ENCODE measurements around the gene RSPH3. TPM values are rescaled to one million over a fixed set of nuclear protein-coding genes. Genes with fewer than 3 reads are reported as not detected.

The RSPH3 gene
- total and polyA plus RNA-seq, 4 donors: 4.4 to 16.8 (median 9.7) TPM

DNA sequence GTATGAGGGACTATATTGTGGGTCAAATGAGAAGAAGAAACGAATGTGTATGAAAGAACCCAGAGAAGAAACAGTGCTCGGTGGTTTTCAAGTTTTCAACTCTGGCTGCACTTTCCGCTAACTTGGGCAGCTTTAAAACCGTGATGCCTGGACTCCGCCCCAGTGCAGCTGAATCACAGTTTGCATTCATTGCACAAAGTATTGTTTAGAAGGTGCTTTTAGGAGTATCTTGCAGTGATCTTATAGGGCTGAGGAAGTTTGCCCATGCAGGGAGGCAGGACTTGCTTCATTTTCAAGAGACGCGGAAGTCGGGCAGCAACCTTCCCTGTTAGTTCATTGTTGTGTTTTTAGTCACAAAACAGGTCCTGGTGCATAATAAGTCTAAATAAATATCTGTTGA lies 52.7 kb downstream of the RSPH3 start:
- Histone ChIP-seq H3K9me3 (ENCODE audit: control insufficient read depth in 4 of 4, insufficient read depth in 3 of 4, low read length in 3 of 4) (no peaks in the 10 kb centered on the region), H3K9ac (ENCODE audit: insufficient read depth in 1 of 2, low read length in 2 of 2) (no peak overlapping the region), H3K27me3 (ENCODE audit: control insufficient read depth in 3 of 3, insufficient read depth in 3 of 3, low read length in 2 of 3) (no peaks in the 10 kb centered on the region), H3K36me3 (ENCODE audit: control insufficient read depth in 4 of 4, insufficient read depth in 4 of 4, low read length in 4 of 4) (no peaks in the 10 kb centered on the region), H3K27ac (ENCODE audit: low read depth in 1 of 2, low read length in 1 of 2) (no peak overlapping the region), H3K4me3 (no peak overlapping the region), H3K4me1 (ENCODE audit: control insufficient read depth in 5 of 5, insufficient read depth in 5 of 5, low read length in 5 of 5) (no peaks in the 10 kb centered on the region)
- WGBS, 2 donors: 92 to 94% methylated on average over 8 of the region's 8 CpGs
- TF ChIP-seq, protein P1, sequence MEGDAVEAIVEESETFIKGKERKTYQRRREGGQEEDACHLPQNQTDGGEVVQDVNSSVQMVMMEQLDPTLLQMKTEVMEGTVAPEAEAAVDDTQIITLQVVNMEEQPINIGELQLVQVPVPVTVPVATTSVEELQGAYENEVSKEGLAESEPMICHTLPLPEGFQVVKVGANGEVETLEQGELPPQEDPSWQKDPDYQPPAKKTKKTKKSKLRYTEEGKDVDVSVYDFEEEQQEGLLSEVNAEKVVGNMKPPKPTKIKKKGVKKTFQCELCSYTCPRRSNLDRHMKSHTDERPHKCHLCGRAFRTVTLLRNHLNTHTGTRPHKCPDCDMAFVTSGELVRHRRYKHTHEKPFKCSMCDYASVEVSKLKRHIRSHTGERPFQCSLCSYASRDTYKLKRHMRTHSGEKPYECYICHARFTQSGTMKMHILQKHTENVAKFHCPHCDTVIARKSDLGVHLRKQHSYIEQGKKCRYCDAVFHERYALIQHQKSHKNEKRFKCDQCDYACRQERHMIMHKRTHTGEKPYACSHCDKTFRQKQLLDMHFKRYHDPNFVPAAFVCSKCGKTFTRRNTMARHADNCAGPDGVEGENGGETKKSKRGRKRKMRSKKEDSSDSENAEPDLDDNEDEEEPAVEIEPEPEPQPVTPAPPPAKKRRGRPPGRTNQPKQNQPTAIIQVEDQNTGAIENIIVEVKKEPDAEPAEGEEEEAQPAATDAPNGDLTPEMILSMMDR (IDR thresholded peaks at IDR 0.05; ENCODE audit: control extremely low read depth, extremely low read depth): no peak
- no peak for ATAC-seq (ENCODE audit: insufficient read depth, low FRiP score)
- DNase-seq: no peak

DNA sequence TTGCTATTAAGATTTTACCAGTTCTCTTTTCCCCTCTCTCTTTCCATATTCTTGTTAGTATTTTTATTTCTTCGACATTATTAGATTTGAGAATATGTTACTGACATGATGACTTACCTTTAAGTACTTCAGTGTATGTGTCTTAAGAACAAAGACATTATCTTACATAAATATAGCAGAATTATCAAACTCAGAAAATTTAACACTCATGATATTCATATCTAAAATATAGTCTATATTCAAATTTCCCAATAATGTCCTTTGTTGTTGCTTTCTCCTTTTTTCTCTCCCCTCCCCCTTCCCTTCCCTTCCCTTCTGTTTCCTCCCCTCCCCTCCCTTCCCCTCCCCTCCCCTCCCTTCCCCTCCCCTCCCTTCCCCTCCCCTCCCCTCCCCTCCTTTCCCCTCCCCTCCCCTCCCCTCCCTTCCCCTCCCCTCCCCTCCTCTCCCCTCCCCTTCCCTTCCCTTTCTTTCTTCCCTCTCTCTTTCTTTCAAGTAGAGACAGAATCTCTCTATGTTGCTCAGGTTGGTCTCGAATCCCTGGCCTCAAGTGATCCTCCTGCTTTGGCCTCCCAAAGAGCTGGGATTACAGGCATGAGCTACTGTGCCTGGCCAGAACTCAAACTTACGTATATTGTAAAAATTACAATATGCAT lies 56.5 kb downstream of the RSPH3 start:
- DNase-seq (no peak), ATAC-seq (ENCODE audit: insufficient read depth, low FRiP score) (no peak)
- Histone ChIP-seq H3K36me3 (ENCODE audit: control insufficient read depth in 4 of 4, insufficient read depth in 4 of 4, low read length in 4 of 4) (no peaks in the 10 kb centered on the region), H3K4me3 (no peak overlapping the region), H3K27me3 (ENCODE audit: control insufficient read depth in 3 of 3, insufficient read depth in 3 of 3, low read length in 2 of 3) (peaks cover 0 to 2% (median 0%) of the 10 kb centered on the region in 3 donors), H3K27ac (ENCODE audit: low read depth in 1 of 2, low read length in 1 of 2) (no peak overlapping the region), H3K9ac (ENCODE audit: insufficient read depth in 1 of 2, low read length in 2 of 2) (no peak overlapping the region), H3K4me1 (ENCODE audit: control insufficient read depth in 5 of 5, insufficient read depth in 5 of 5, low read length in 5 of 5) (peaks cover 0 to 11% (median 0%) of the 10 kb centered on the region in 5 donors), H3K9me3 (ENCODE audit: control insufficient read depth in 4 of 4, insufficient read depth in 3 of 4, low read length in 3 of 4) (no peaks in the 10 kb centered on the region)
- TF ChIP-seq, protein P1 (IDR thresholded peaks at IDR 0.05; ENCODE audit: control extremely low read depth, extremely low read depth): no peak
- WGBS, 2 donors: 94 to 95% methylated on average over 3 of the region's 3 CpGs

DNA sequence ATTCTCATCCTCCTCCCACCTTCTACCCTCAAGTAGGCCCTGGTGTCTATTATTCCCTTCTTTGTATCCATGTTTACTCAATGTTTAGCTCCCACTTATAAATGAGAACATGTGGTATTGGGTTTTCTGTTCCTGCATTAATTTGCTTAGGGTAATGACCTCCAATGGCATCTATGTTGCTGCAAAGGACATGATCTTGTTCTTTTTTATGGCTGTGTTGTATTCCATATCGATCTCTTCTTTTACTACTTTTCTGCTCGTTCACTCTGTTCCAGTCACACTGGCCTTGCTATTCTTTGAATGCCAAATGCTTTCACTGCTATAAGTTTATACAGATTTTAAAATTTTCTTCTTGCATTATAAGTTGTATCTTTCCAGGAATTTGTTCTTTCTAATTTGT lies 57.7 kb downstream of the RSPH3 start:
- H3K9me3 ChIP-seq (ENCODE audit: control insufficient read depth in 4 of 4, insufficient read depth in 3 of 4, low read length in 3 of 4): no peaks in the 10 kb centered on the region
- TF ChIP-seq, protein P1 (IDR thresholded peaks at IDR 0.05; ENCODE audit: control extremely low read depth, extremely low read depth): no peak
- H3K27ac ChIP-seq (ENCODE audit: low read depth in 1 of 2, low read length in 1 of 2): no peak overlapping the region
- H3K4me1 ChIP-seq (ENCODE audit: control insufficient read depth in 5 of 5, insufficient read depth in 5 of 5, low read length in 5 of 5): peaks cover 0 to 11% (median 0%) of the 10 kb centered on the region in 5 donors
- 95 to 100% methylated on average over 2 of the region's 2 CpGs for WGBS, 2 donors
- ATAC-seq (ENCODE audit: insufficient read depth, low FRiP score) (no peak), DNase-seq (no peak)
- H3K9ac ChIP-seq (ENCODE audit: insufficient read depth in 1 of 2, low read length in 2 of 2): no peak overlapping the region
- no peaks in the 10 kb centered on the region for H3K36me3 ChIP-seq (ENCODE audit: control insufficient read depth in 4 of 4, insufficient read depth in 4 of 4, low read length in 4 of 4)
- peaks cover 0 to 2% (median 0%) of the 10 kb centered on the region in 3 donors for H3K27me3 ChIP-seq (ENCODE audit: control insufficient read depth in 3 of 3, insufficient read depth in 3 of 3, low read length in 2 of 3)
- no peak overlapping the region for H3K4me3 ChIP-seq

DNA sequence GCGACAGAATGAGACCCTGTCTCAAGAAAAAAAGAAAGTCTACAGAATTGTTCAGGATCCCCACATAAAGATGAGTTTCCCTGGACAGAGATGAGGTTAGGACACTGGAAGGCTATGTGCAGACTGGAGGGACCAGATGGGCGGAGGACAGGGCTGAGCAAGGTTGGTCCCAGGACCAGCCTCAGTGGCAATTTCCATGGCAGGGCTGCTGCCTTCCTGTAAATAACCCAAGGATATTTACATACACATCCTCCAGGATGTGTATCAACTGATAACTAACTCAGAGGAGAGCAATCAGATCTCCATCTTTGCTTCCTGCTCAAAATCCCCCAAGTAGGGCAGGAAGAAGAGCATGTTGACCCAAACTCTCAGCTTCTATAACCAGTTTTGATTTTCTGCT lies 58.8 kb downstream of the RSPH3 start:
- Histone ChIP-seq H3K9me3 (ENCODE audit: control insufficient read depth in 4 of 4, insufficient read depth in 3 of 4, low read length in 3 of 4) (no peaks in the 10 kb centered on the region), H3K36me3 (ENCODE audit: control insufficient read depth in 4 of 4, insufficient read depth in 4 of 4, low read length in 4 of 4) (no peaks in the 10 kb centered on the region), H3K27me3 (ENCODE audit: control insufficient read depth in 3 of 3, insufficient read depth in 3 of 3, low read length in 2 of 3) (peaks cover 0 to 2% (median 0%) of the 10 kb centered on the region in 3 donors), H3K4me1 (ENCODE audit: control insufficient read depth in 5 of 5, insufficient read depth in 5 of 5, low read length in 5 of 5) (peaks cover 0 to 11% (median 0%) of the 10 kb centered on the region in 5 donors), H3K27ac (ENCODE audit: low read depth in 1 of 2, low read length in 1 of 2) (no peak overlapping the region), H3K4me3 (no peak overlapping the region), H3K9ac (ENCODE audit: insufficient read depth in 1 of 2, low read length in 2 of 2) (no peak overlapping the region)
- TF ChIP-seq, protein P1 (IDR thresholded peaks at IDR 0.05; ENCODE audit: control extremely low read depth, extremely low read depth): no peak
- WGBS, 2 donors: 71 to 94% methylated on average over 2 of the region's 2 CpGs
- ATAC-seq (ENCODE audit: insufficient read depth, low FRiP score) (no peak), DNase-seq (no peak)
